Tibial artery (tissue), 4 donors: Measurements from ENCODE around the gene NLGN1.

Experiments
- DNase-seq, 2 donors: peaks; one replicate each; pipeline ENCODE4 v3.0.0-alpha.2; 2019
- H3K27ac ChIP-seq, 2 donors: fragments of 200-600 bp; sonication (generic) in 1 of 2; 1 replicate in 1 of 2; 2 replicates in 1 of 2; pipeline ENCODE4 v1.5.1; 2018 to 2019; ENCODE audit warnings: mild to moderate bottlenecking in 1 of 2
- H3K27me3 ChIP-seq, 2 donors: fragments of 200-600 bp; sonication (generic) in 1 of 2; one replicate each; pipeline versions ENCODE4 v1.5.1 to v1.6.0; 2016 to 2019
- H3K36me3 ChIP-seq, 3 donors: fragments of 200-600 bp; sonication (generic) in 2 of 3; one replicate each; pipeline ENCODE4 v1.5.1; 2016 to 2019; ENCODE audit warnings: mild to moderate bottlenecking in 2 of 3
- H3K4me1 ChIP-seq, 4 donors: fragments of 200-600 bp; sonication (generic) in 2 of 4; 1 replicate in 3 of 4; 2 replicates in 1 of 4; pipeline ENCODE4 v1.5.1; 2016 to 2019
- H3K4me3 ChIP-seq, 2 donors: fragments of 200-600 bp; sonication (generic) in 1 of 2; 1 replicate in 1 of 2; 2 replicates in 1 of 2; pipeline ENCODE4 v1.5.1; 2018 to 2019; ENCODE audit warnings: mild to moderate bottlenecking in 2 of 2
- H3K9me3 ChIP-seq, 3 donors: fragments of 200-600 bp; sonication (generic) in 1 of 3; one replicate each; pipeline ENCODE4 v1.5.1; 2016 to 2019
- CTCF ChIP-seq, 2 experiments: fragments of 200-600 bp in 1 of 2; fragments of 450-650 bp in 1 of 2; IDR thresholded peaks; one replicate each; pipeline ENCODE4 v1.5.1; 2017 to 2019; ENCODE audit warnings: antibody characterized with exemption in 2 of 2, mild to moderate bottlenecking in 1 of 2, moderate library complexity in 1 of 2
- intact Hi-C: fragments of 100-400 bp; cut with DNase I; formaldehyde crosslinking; loops from one replicate; pipeline ENCODE4 v1.15.0; 2023; ENCODE audit warnings: low total_unique reads

The NLGN1 gene

GRCh38 chr3:174049472-174049871 is 651.9 kb downstream of the NLGN1 start:
- no peak for DNase-seq
- no peak for TF ChIP-seq CTCF (IDR thresholded peaks at IDR 0.05)
- H3K4me1 ChIP-seq: peaks cover 0 to 10% (median 0%) of the 10 kb centered on the region in 4 donors
- intact Hi-C loops: no loop called here
- H3K9me3 ChIP-seq: no peaks in the 10 kb centered on the region
- no peak overlapping the region for H3K27ac ChIP-seq
- H3K27me3 ChIP-seq: no peaks in the 10 kb centered on the region
- no peak overlapping the region for H3K4me3 ChIP-seq
- H3K36me3 ChIP-seq: no peaks in the 10 kb centered on the region

- Histone ChIP-seq H3K4me1 (peaks cover 0 to 2% (median 0%) of the 10 kb centered on the region in 4 donors), H3K9me3 (no peaks in the 10 kb centered on the region), H3K4me3 (no peak overlapping the region), H3K36me3 (no peaks in the 10 kb centered on the region), H3K27ac (no peak overlapping the region), H3K27me3 (no peaks in the 10 kb centered on the region)
- TF ChIP-seq CTCF (IDR thresholded peaks at IDR 0.05): no peak
- DNase-seq: no peak
- intact Hi-C loops: no loop called here
These were observed 653.6 kb downstream of the NLGN1 start for GRCh38 chr3:174051191-174051590.

- DNase-seq: no peak
- H3K27ac ChIP-seq: no peak overlapping the region
- no peaks in the 10 kb centered on the region for H3K4me1 ChIP-seq
- no peak overlapping the region for H3K4me3 ChIP-seq
- H3K27me3 ChIP-seq: no peaks in the 10 kb centered on the region
- intact Hi-C loops: no loop called here
- no peak for TF ChIP-seq CTCF (IDR thresholded peaks at IDR 0.05)
- H3K36me3 ChIP-seq: no peaks in the 10 kb centered on the region
- H3K9me3 ChIP-seq: peaks cover 0 to 12% (median 0%) of the 10 kb centered on the region in 3 donors
These were observed 661.3 kb downstream of the NLGN1 start for GRCh38 chr3:174058804-174059203.

GRCh38 chr3:174060431-174060830 is 662.9 kb downstream of the NLGN1 start:
- TF ChIP-seq CTCF (IDR thresholded peaks at IDR 0.05): no peak
- no peaks in the 10 kb centered on the region for H3K4me1 ChIP-seq
- DNase-seq: no peak
- no peak overlapping the region for H3K4me3 ChIP-seq
- H3K9me3 ChIP-seq: peaks cover 0 to 14% (median 0%) of the 10 kb centered on the region in 3 donors
- intact Hi-C loops: no loop called here
- no peak overlapping the region for H3K27ac ChIP-seq
- H3K36me3 ChIP-seq: no peaks in the 10 kb centered on the region
- H3K27me3 ChIP-seq: no peaks in the 10 kb centered on the region

- DNase-seq: no peak
- Histone ChIP-seq H3K27me3 (no peaks in the 10 kb centered on the region), H3K27ac (no peak overlapping the region), H3K4me3 (no peak overlapping the region), H3K9me3 (peaks cover 0 to 14% (median 0%) of the 10 kb centered on the region in 3 donors), H3K4me1 (no peaks in the 10 kb centered on the region), H3K36me3 (no peaks in the 10 kb centered on the region)
- intact Hi-C loops: no loop called here
- no peak for TF ChIP-seq CTCF (IDR thresholded peaks at IDR 0.05)
These were observed 663.6 kb downstream of the NLGN1 start for GRCh38 chr3:174061162-174061561.

GRCh38 chr3:174061731-174062130 is 664.2 kb downstream of the NLGN1 start:
- intact Hi-C loops: no loop called here
- no peaks in the 10 kb centered on the region for H3K36me3 ChIP-seq
- no peak for DNase-seq

More at GRCh38 chr3:174061731-174062130, 664.2 kb downstream of the NLGN1 start:
- Histone ChIP-seq H3K27ac (no peak overlapping the region), H3K27me3 (no peaks in the 10 kb centered on the region), H3K4me1 (no peaks in the 10 kb centered on the region), H3K4me3 (no peak overlapping the region), H3K9me3 (peaks cover 0 to 14% (median 0%) of the 10 kb centered on the region in 3 donors)
- TF ChIP-seq CTCF (IDR thresholded peaks at IDR 0.05): no peak
